ENCODE results near the gene ACACA.

DNA sequence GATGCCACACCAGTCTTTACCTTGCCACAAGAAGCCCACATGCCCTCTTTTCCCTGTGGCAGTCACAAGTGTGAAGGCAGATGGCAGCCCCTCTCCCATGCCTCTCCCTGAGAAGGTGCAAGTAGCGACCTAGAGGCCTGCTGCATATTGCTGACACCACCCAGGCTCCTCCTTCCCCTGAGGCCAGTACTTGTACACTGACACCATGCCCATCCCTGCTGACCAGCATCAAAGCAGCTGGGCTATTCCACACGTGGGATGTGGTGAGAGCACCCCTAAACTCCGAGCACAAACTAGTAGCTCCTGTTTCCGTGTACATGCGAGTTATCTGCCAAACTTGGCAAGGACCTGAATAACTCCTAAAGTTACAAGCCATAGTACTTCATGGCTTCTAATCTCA is 308.5 kb downstream of the ACACA start:
- TF ChIP-seq, protein P1, sequence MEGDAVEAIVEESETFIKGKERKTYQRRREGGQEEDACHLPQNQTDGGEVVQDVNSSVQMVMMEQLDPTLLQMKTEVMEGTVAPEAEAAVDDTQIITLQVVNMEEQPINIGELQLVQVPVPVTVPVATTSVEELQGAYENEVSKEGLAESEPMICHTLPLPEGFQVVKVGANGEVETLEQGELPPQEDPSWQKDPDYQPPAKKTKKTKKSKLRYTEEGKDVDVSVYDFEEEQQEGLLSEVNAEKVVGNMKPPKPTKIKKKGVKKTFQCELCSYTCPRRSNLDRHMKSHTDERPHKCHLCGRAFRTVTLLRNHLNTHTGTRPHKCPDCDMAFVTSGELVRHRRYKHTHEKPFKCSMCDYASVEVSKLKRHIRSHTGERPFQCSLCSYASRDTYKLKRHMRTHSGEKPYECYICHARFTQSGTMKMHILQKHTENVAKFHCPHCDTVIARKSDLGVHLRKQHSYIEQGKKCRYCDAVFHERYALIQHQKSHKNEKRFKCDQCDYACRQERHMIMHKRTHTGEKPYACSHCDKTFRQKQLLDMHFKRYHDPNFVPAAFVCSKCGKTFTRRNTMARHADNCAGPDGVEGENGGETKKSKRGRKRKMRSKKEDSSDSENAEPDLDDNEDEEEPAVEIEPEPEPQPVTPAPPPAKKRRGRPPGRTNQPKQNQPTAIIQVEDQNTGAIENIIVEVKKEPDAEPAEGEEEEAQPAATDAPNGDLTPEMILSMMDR (IDR thresholded peaks at IDR 0.05) = no peak
- TF ChIP-seq EZH2 (IDR thresholded peaks at IDR 0.05; ENCODE audit: borderline replicate concordance, insufficient read depth, low read depth, low read length, poor library complexity, severe bottlenecking) = no peak

Data from B cell (primary cell).